MCF 10A (cell line): ENCODE measurements around the gene COG8. TPM values are rescaled to one million over a fixed set of nuclear protein-coding genes. Genes with fewer than 3 reads are reported as not detected.

Experiments
- BruUV-seq: library from RNA; stranded (reverse); fragments of 400-500 nt; replicated peaks from 2 replicates; lab custom pipeline; 2021; lab: Mats Ljungman, UMichigan
- CTCF ChIA-PET: fragments of 300-600 bp; sonication (Branson Sonifier 250); formaldehyde crosslinking; extraction: SDS; loops from one replicate; lab custom pipeline; 2021; ENCODE audit warnings: antibody characterized with exemption, inconsistent platforms; lab: Yijun Ruan, JAX
- POLR2A ChIA-PET: fragments of 300-600, 350-650 bp; sonication (Branson Sonifier 250); formaldehyde crosslinking; extraction: SDS; loops from one replicate; lab custom pipeline; 2020; ENCODE audit warnings: antibody characterized with exemption, inconsistent platforms; lab: Yijun Ruan, JAX
- DNase-seq: peaks from one replicate; pipeline ENCODE4 v3.0.0-alpha.2; 2018; ENCODE audit not compliant: unreplicated experiment
- H3K27ac Mint-ChIP-seq: one replicate; pipeline ENCODE4 v1.8.0; 2022; ENCODE audit warnings: mild to moderate bottlenecking, low read depth, mixed read lengths; ENCODE audit not compliant: unreplicated experiment
- H3K27me3 Mint-ChIP-seq: one replicate; pipeline ENCODE4 v1.8.0; 2022; ENCODE audit warnings: mixed read lengths; ENCODE audit not compliant: insufficient read depth, unreplicated experiment
- H3K36me3 Mint-ChIP-seq: one replicate; pipeline ENCODE4 v1.8.0; 2022; ENCODE audit warnings: mild to moderate bottlenecking, moderate library complexity, mixed read lengths; ENCODE audit not compliant: insufficient read depth, unreplicated experiment
- H3K4me1 Mint-ChIP-seq: one replicate; pipeline ENCODE4 v1.8.0; 2022; ENCODE audit warnings: mixed read lengths; ENCODE audit not compliant: insufficient read depth, unreplicated experiment
- H3K4me3 Mint-ChIP-seq: one replicate; pipeline ENCODE4 v1.8.0; 2022; ENCODE audit warnings: mild to moderate bottlenecking, moderate library complexity, mixed read lengths; ENCODE audit not compliant: unreplicated experiment
- H3K9me3 Mint-ChIP-seq: one replicate; pipeline ENCODE4 v1.8.0; 2022; ENCODE audit warnings: mixed read lengths; ENCODE audit not compliant: unreplicated experiment
- intact Hi-C: fragments of 100-400 bp; cut with micrococcal nuclease; formaldehyde crosslinking; loops from 2 replicates; pipeline ENCODE4 v1.14.1; 2022
- total RNA-seq: library from RNA; stranded (reverse); gene quantifications from 2 replicates; pipeline ENCODE4 v1.2.3, GENCODE V29; 2022
- TF ChIP-seq, protein P1 (sequence below): fragments of 200-600 bp; IDR thresholded peaks from one replicate; pipeline ENCODE4 v1.8.0; 2022; ENCODE audit warnings: antibody characterized with exemption, mild to moderate bottlenecking; ENCODE audit not compliant: unreplicated experiment

Gene COG8
- total RNA-seq, 1 experiment from 2014 or later, result 29.3 TPM

DNA sequence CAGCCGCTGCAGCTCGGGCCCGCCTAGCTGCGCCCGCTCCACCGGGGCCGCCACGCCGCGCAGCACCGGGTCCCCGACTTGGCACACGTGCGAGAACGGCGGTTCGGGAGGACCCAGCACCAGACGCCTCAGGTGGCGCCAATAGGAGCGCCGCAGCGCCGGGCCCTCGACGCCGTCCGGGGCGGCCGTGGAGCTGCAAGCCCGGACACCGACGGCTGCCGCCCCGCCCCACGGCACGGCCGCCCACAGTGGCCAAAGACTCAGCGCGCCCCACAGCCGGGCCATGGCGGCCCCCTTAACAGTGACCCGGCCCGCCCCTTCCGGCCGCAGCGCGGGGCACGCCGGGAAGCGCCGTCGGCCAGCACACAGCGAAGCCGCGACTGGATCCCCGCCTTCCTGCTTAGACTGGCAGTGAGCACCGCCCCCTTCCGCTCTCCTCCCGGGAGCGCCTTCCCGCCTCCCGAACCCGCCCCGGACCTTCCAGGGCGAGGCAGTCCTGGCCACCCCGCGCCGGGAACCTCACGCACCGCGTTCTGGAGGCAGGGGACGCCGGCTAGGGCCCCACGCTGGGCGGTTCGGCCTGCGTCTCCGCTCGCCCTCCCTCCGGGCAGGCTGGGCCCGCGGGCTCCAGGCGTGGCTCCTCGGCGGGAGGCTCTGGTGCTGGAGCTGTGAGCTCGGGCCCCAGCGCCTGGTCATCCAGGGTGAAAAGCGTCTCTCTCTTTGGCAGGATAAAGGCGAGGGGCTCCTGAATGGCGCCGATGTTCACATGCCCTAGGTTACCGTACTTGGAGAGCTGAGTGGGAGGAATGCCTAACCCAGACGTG, 8.9 kb downstream of the COG8 start, which contains the start of gene PDF:
TSS of gene PDF (minus strand) at position 303 of the 824 bp plus-strand sequence. CDS start at position 285, 18 bp downstream.
- H3K27me3 Mint-ChIP-seq, result no peaks in the 10 kb centered on the region
- ChIA-PET POLR2A (interaction anchor here (0.5 to 9.0 kb wide), 15 partner anchors 10 to 1446 kb away, joined by 3 to 114 read pairs (median 4); partner anchors contain the start of genes COG8, NIP7, NRN1L and TERF2), CTCF (interaction anchor here (0.6 to 1.3 kb wide), 3 partner anchors 14 to 180 kb away, joined by 3 read pairs; no protein-coding TSS in a partner anchor)
- H3K27ac Mint-ChIP-seq, result peak within 1 kb of the TSS; percentile 66
- peaks cover 81% of the 10 kb centered on the region for H3K36me3 Mint-ChIP-seq
- BruUV-seq, result no TSS peak
- H3K9me3 Mint-ChIP-seq, result no peaks in the 10 kb centered on the region
- TF ChIP-seq, protein P1, sequence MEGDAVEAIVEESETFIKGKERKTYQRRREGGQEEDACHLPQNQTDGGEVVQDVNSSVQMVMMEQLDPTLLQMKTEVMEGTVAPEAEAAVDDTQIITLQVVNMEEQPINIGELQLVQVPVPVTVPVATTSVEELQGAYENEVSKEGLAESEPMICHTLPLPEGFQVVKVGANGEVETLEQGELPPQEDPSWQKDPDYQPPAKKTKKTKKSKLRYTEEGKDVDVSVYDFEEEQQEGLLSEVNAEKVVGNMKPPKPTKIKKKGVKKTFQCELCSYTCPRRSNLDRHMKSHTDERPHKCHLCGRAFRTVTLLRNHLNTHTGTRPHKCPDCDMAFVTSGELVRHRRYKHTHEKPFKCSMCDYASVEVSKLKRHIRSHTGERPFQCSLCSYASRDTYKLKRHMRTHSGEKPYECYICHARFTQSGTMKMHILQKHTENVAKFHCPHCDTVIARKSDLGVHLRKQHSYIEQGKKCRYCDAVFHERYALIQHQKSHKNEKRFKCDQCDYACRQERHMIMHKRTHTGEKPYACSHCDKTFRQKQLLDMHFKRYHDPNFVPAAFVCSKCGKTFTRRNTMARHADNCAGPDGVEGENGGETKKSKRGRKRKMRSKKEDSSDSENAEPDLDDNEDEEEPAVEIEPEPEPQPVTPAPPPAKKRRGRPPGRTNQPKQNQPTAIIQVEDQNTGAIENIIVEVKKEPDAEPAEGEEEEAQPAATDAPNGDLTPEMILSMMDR, result no peak
- intact Hi-C loops, result loop anchor here (1.0 kb wide), 1 partner anchor 9 kb away; the partner anchor contains the start of genes COG8 and NIP7
- H3K4me3 Mint-ChIP-seq, result peak within 1 kb of the TSS; percentile 81
- peak; percentile 93 for DNase-seq
- peaks cover 24% of the 10 kb centered on the region for H3K4me1 Mint-ChIP-seq

DNA sequence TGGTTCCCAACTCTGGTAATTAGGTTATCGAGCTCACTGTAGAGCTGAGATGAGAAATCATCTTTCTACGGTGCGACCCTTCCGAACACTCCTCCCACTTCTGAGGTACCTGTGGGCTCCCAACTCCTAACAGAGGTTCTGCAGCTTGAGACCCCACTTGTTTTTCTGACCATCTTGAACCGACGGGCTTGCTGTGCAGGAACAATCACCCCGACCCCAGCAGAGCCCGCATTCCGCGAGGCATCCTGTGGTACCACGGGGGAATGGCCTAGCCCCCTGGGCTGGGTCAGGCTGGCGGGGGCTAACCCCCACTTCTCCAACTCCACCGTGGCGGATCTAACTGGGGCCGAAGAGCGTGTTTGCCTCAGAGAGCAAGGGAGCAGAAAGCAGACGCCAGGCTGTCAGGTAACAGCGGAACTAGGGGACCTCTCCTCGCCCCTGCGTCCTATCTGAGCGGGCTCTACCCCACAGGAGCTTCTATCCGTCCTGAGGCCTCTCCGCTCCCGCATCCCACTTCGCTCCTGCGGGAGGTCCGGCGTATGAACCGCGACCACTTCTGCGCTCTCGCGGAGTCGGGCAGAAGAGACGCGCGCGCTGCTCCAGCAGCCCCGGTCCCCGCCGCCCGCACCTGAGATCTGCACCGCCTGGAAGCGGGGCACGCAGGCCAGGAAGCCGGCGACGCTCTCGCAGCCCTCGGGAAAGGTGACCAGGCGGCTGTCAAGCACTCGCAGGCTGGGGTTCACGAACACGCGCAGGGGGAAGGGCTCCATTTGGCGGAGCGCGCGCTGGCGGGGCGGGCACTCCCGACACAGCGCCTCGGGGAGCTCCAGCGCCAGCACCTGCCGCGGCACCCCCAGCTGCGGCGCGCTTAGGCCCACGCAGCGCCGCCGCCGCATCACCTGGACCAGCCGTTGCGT, 9.7 kb downstream of the COG8 start:
- peaks cover 81% of the 10 kb centered on the region for H3K36me3 Mint-ChIP-seq
- no TSS peak for BruUV-seq
- DNase-seq, result peak; percentile 21
- TF ChIP-seq, protein P1, result no peak
- POLR2A ChIA-PET, result interaction anchor here (0.5 to 9.0 kb wide), 19 partner anchors 9 to 1445 kb away, joined by 3 to 114 read pairs (median 4); partner anchors contain the start of genes COG8, NIP7, NRN1L and SNTB2
- intact Hi-C loops, result loop anchor here (1.0 kb wide), 1 partner anchor 10 kb away; the partner anchor contains the start of genes COG8 and NIP7
- H3K4me1 Mint-ChIP-seq, result peaks cover 24% of the 10 kb centered on the region
- CTCF ChIA-PET, result interaction anchor here (0.6 to 1.5 kb wide), 7 partner anchors 9 to 329 kb away, joined by 3 to 5 read pairs (median 3); no protein-coding TSS in a partner anchor
- H3K4me3 Mint-ChIP-seq, result peak overlapping the region; percentile 81
- peak overlapping the region; percentile 35 for H3K27ac Mint-ChIP-seq
- no peaks in the 10 kb centered on the region for H3K9me3 Mint-ChIP-seq
- no peaks in the 10 kb centered on the region for H3K27me3 Mint-ChIP-seq

DNA sequence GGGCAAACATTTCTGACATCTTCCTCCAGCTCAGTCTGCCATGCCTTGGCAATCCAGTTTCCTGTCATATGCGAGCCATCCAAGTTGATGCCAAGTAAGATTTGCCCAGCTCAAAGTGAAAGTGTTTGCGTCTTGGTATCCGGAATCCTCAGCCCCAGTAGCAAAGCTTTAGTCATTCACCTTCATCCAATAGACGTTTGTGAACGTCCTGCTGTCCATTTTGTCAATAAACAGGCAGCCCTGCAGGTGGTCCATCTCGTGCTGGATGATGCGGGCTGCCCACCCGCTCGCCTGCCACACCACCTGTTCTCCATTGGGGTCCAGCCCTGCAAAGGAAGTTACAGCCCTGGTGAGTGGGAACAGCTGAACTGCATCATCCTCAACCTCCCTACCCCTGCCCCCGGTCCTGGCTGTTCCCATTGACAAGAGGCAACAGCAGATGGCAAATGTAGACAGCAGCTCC, 10.5 kb downstream of the COG8 start:
- Mint-ChIP-seq H3K4me1 (peaks cover 24% of the 10 kb centered on the region), H3K9me3 (no peaks in the 10 kb centered on the region), H3K36me3 (peaks cover 81% of the 10 kb centered on the region), H3K27me3 (no peaks in the 10 kb centered on the region), H3K27ac (peak overlapping the region; percentile 35), H3K4me3 (peak overlapping the region; percentile 81)
- CTCF ChIA-PET, result interaction anchor here (0.7 to 1.5 kb wide), 5 partner anchors 10 to 330 kb away, joined by 3 to 5 read pairs (median 3); no protein-coding TSS in a partner anchor
- POLR2A ChIA-PET, result interaction anchor here (0.6 to 9.0 kb wide), 15 partner anchors 11 to 1469 kb away, joined by 3 to 114 read pairs (median 4); partner anchors contain the start of genes CHTF8, COG8, NIP7 and SNTB2
- TF ChIP-seq, protein P1, result no peak
- no TSS peak for BruUV-seq
- intact Hi-C loops, result no loop called here
- DNase-seq, result peak; percentile 70
